Caco-2 (cell line): ENCODE data around the gene TYW1. TPM values are rescaled to one million over a fixed set of nuclear protein-coding genes. Genes with fewer than 3 reads are reported as not detected.
"Not testable (repeated sequence)": the region's sequence is repeated elsewhere in the genome, so short reads cannot be mapped to it uniquely, and the experiment has no call there.

Experiments used
- BruUV-seq: library from RNA; stranded (reverse); fragments of 400-500 nt; replicated peaks from 2 replicates; lab custom pipeline; 2021; lab: Mats Ljungman, UMichigan
- CTCF ChIA-PET: fragments of 300-600 bp; sonication (Branson Sonifier 250); formaldehyde crosslinking; loops from one replicate; lab custom pipeline; 2022; ENCODE audit warnings: antibody characterized with exemption; lab: Charles Lee
- POLR2A ChIA-PET: fragments of 300-600 bp; sonication (Branson Sonifier 250); formaldehyde crosslinking; loops from one replicate; lab custom pipeline; 2022; ENCODE audit warnings: antibody characterized with exemption; lab: Charles Lee
- DNase-seq, 2 experiments: peaks; one replicate each; pipeline versions ENCODE4 v3.0.0 to v3.0.0-alpha.2; 2020 to 2022
- H3K27me3 ChIP-seq: replicated peaks from 2 replicates; pipeline ENCODE4 v1.6.0; 2011; ENCODE audit warnings: low read length; ENCODE audit not compliant: control insufficient read depth, insufficient read depth
- H3K36me3 ChIP-seq: 2 replicates; pipeline ENCODE4 v1.5.1; 2011; ENCODE audit warnings: low read length; ENCODE audit not compliant: control insufficient read depth, insufficient read depth
- H3K4me1 ChIP-seq: fragments of 250-450 bp; sonication (Bioruptor Pico); 2 replicates; pipeline ENCODE4 v1.5.1; 2020; ENCODE audit warnings: mild to moderate bottlenecking
- H3K4me3 ChIP-seq: 2 replicates; pipeline ENCODE4 v1.5.1; 2011; ENCODE audit warnings: low read depth, mild to moderate bottlenecking, control low read depth, low read length
- H3K9me3 ChIP-seq: fragments of 250-450 bp; sonication (Bioruptor Pico); 2 replicates; pipeline ENCODE4 v1.5.1; 2020; ENCODE audit warnings: mild to moderate bottlenecking, moderate library complexity
- H3K27ac Mint-ChIP-seq: one replicate; pipeline ENCODE4 v1.8.0; 2022; ENCODE audit warnings: mixed read lengths; ENCODE audit not compliant: unreplicated experiment
- H3K27me3 Mint-ChIP-seq: one replicate; pipeline ENCODE4 v1.8.0; 2022; ENCODE audit warnings: mixed read lengths; ENCODE audit not compliant: insufficient read depth, unreplicated experiment
- H3K36me3 Mint-ChIP-seq: one replicate; pipeline ENCODE4 v1.8.0; 2022; ENCODE audit warnings: mild to moderate bottlenecking, mixed read lengths; ENCODE audit not compliant: insufficient read depth, unreplicated experiment
- H3K4me1 Mint-ChIP-seq: one replicate; pipeline ENCODE4 v1.8.0; 2022; ENCODE audit warnings: low read depth, mixed read lengths; ENCODE audit not compliant: unreplicated experiment
- H3K4me3 Mint-ChIP-seq: one replicate; pipeline ENCODE4 v1.8.0; 2022; ENCODE audit warnings: mild to moderate bottlenecking, moderate library complexity, mixed read lengths; ENCODE audit not compliant: unreplicated experiment
- H3K9me3 Mint-ChIP-seq: one replicate; pipeline ENCODE4 v1.8.0; 2022; ENCODE audit warnings: mixed read lengths; ENCODE audit not compliant: unreplicated experiment
- intact Hi-C: fragments of 100-400 bp; cut with micrococcal nuclease; formaldehyde crosslinking; loops from one replicate; pipeline ENCODE4 v1.10.0; 2022; ENCODE audit not compliant: unreplicated experiment
- total RNA-seq: library from RNA; stranded (reverse); gene quantifications from 2 replicates; pipeline ENCODE4 v1.2.3, GENCODE V29; 2022

TYW1 gene
- total RNA-seq, 1 experiment from 2014 or later = 26.9 TPM

- H3K4me1 Mint-ChIP-seq = peaks cover 18% of the 10 kb centered on the region
- H3K4me3 Mint-ChIP-seq, BruUV-seq, H3K27me3 Mint-ChIP-seq, H3K4me3 ChIP-seq, DNase-seq, POLR2A ChIA-PET, H3K9me3 ChIP-seq, H3K27me3 ChIP-seq, H3K36me3 Mint-ChIP-seq, intact Hi-C loops, H3K36me3 ChIP-seq, H3K4me1 ChIP-seq, H3K27ac Mint-ChIP-seq, H3K9me3 Mint-ChIP-seq, CTCF ChIA-PET: not testable (repeated sequence)
Observed at GRCh38 chr7:67226340-67226907, 229.8 kb downstream of the TYW1 start.

GRCh38 chr7:67226967-67227366 lies 230.3 kb downstream of the TYW1 start:
- H3K36me3 ChIP-seq, intact Hi-C loops, H3K27me3 ChIP-seq, H3K4me3 Mint-ChIP-seq, CTCF ChIA-PET, H3K36me3 Mint-ChIP-seq, H3K27me3 Mint-ChIP-seq, H3K4me3 ChIP-seq, H3K4me1 ChIP-seq, BruUV-seq, H3K9me3 Mint-ChIP-seq, H3K27ac Mint-ChIP-seq, POLR2A ChIA-PET, H3K9me3 ChIP-seq: not testable (repeated sequence)
- peaks cover 18% of the 10 kb centered on the region for H3K4me1 Mint-ChIP-seq
- peak in 1 of 2 experiments; percentile 7 for DNase-seq

GRCh38 chr7:67229018-67229417 lies 232.4 kb downstream of the TYW1 start:
- H3K4me3 Mint-ChIP-seq, H3K36me3 ChIP-seq, intact Hi-C loops, H3K9me3 Mint-ChIP-seq, H3K27me3 ChIP-seq, POLR2A ChIA-PET, H3K9me3 ChIP-seq, CTCF ChIA-PET, H3K4me1 ChIP-seq, H3K4me3 ChIP-seq, H3K36me3 Mint-ChIP-seq, H3K27me3 Mint-ChIP-seq, DNase-seq, BruUV-seq: not testable (repeated sequence)
- H3K27ac Mint-ChIP-seq = peak overlapping the region; percentile 37
- H3K4me1 Mint-ChIP-seq = peaks cover 18% of the 10 kb centered on the region

GRCh38 chr7:67230029-67230428 lies 233.4 kb downstream of the TYW1 start:
- not testable (repeated sequence) for BruUV-seq, H3K36me3 ChIP-seq

GRCh38 chr7:67233506-67233905 lies 236.9 kb downstream of the TYW1 start:
- H3K4me1 ChIP-seq, DNase-seq, H3K9me3 ChIP-seq, H3K27me3 ChIP-seq, H3K36me3 ChIP-seq, H3K9me3 Mint-ChIP-seq, intact Hi-C loops, CTCF ChIA-PET, BruUV-seq, POLR2A ChIA-PET, H3K4me3 ChIP-seq, H3K4me3 Mint-ChIP-seq, H3K27ac Mint-ChIP-seq, H3K27me3 Mint-ChIP-seq: not testable (repeated sequence)
- Mint-ChIP-seq H3K36me3 (peaks cover 18% of the 10 kb centered on the region), H3K4me1 (peaks cover 11% of the 10 kb centered on the region)

More at GRCh38 chr7:67230029-67230428, 233.4 kb downstream of the TYW1 start:
- H3K36me3 Mint-ChIP-seq, CTCF ChIA-PET, H3K9me3 Mint-ChIP-seq, POLR2A ChIA-PET, intact Hi-C loops, H3K4me3 ChIP-seq, H3K4me1 ChIP-seq, H3K27ac Mint-ChIP-seq, H3K4me3 Mint-ChIP-seq, H3K9me3 ChIP-seq, H3K27me3 ChIP-seq, H3K27me3 Mint-ChIP-seq: not testable (repeated sequence)
- peak in 1 of 2 experiments; percentile 12 for DNase-seq
- peaks cover 18% of the 10 kb centered on the region for H3K4me1 Mint-ChIP-seq

GRCh38 chr7:67236216-67236615 lies 239.6 kb downstream of the TYW1 start:
- H3K4me1 ChIP-seq, BruUV-seq, H3K36me3 ChIP-seq, H3K4me1 Mint-ChIP-seq, H3K4me3 Mint-ChIP-seq, H3K4me3 ChIP-seq, POLR2A ChIA-PET, DNase-seq, H3K27me3 ChIP-seq, CTCF ChIA-PET, H3K27ac Mint-ChIP-seq, intact Hi-C loops, H3K9me3 Mint-ChIP-seq, H3K9me3 ChIP-seq, H3K27me3 Mint-ChIP-seq: not testable (repeated sequence)
- H3K36me3 Mint-ChIP-seq = peaks cover 20% of the 10 kb centered on the region

- DNase-seq, BruUV-seq, H3K27me3 ChIP-seq, H3K4me3 ChIP-seq, CTCF ChIA-PET, H3K36me3 Mint-ChIP-seq, H3K4me1 ChIP-seq, H3K36me3 ChIP-seq, H3K27me3 Mint-ChIP-seq, H3K27ac Mint-ChIP-seq, H3K4me1 Mint-ChIP-seq, H3K4me3 Mint-ChIP-seq, POLR2A ChIA-PET, H3K9me3 ChIP-seq, intact Hi-C loops, H3K9me3 Mint-ChIP-seq: not testable (repeated sequence)
Observed at GRCh38 chr7:67242871-67243270, 246.2 kb downstream of the TYW1 start.
